HG02642 (cell line): Measurements from ENCODE around the gene PACSIN2.

ENCODE experiments used
- ATAC-seq: cut with Tn5 transposase; IDR thresholded peaks from one replicate; pipeline ENCODE4 v1.9.1; 2021; ENCODE audit warnings: mild to moderate bottlenecking; ENCODE audit not compliant: unreplicated experiment, poor library complexity

PACSIN2 gene

DNA sequence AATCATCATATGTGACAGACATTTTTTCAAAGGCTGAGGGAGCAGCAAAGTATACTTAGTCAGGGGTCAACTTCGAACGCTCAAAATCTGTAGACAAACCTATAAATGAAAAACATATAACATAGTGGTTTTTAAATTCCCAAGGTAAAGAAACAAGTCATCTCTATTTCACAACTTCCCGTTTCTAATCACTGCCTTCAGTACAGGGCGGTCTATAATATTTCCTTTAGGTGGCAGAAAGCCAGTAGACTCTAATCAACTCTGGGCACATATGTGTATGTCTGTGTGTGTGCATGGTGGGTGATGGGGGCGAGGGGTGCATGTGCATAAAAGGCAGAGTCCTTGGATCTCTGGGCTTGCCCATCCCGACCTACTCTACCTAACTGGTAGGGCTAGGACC lies 102.9 kb downstream of the PACSIN2 start:
- ATAC-seq = no peak

DNA sequence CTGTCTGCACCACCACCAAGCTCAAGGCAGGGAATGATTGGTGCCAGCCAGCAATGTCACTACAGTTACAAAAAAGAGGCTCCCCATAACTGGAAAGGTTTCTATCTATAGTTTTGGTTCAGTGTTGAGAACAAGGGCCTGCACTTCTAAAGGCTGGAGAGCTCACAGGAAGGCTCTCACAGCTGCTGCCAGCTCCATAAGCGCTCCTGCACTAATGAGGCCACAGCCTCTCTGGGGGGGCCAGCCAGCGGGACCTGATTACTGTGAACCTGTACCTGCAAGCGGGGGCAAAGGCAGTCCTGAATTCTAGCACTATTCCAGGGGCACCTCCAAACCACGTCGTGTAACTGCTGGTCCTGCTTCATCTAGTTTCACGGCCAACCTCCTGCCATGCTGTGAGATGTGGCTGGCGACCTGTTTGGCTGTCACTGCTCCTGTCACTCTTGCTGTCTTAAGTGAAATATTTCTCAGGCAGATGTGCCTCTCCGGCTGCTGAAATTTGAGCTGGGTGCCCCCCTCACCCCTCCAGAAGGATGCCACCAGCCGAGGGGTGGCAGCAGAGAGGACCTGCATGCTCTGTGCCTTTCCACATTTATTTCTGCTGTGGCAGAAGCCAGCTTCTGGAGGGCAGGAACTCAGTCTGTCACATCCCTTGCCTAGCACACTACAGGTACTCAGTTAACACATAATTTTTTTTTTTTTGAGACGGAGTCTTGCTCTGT lies 104.6 kb downstream of the PACSIN2 start:
- ATAC-seq = no peak

DNA sequence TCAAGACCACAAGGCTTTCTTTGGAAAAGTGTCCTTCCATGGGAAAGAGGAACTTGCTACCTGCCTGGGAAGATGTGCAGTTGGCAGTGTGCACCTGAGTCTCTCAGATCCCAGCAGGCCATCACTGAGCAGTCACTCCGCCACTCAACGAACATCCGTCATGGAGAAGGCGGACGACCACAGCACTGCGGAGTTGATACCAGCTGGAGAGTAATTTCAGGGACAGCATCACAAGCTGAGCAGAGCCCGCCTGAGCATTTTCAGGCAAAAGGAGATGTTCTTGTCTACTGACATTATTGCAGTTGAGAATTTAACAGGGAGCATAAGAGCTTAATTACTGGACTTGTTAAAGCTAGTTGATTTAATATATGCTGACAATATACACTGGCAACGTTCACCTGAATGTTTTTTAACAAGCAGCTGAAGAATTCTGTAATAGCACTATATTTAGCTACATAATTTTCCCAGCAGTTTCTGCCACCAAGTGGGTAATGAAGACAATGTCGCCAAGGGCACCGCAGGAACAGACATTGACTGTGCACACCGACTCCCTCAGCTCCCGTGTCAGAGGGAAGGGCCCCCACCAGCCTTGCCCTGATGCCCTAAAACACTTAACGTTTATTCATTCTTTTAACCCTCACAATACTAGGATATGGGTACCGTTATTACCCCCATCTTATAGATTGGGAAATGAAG lies 105.4 kb downstream of the PACSIN2 start:
- no peak for ATAC-seq

DNA sequence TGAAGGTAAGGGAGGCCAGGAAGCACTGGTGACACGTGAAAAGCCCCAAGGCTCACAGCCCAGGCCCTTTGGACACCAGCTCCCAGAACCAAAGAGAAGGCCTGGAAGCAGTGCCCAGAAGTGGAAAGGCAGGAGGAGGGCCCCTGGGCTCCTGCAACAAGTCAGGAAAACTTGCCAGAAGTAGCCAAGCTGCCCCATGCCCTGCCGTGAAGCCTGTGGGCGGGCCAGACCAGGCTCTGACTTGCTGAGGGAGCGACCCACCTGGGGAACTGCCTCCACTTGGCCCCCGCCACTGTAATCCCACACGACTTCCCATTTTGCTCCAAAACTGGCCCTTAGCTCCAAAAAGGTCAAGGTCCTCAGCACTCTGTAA lies 106.6 kb downstream of the PACSIN2 start:
- no peak for ATAC-seq

DNA sequence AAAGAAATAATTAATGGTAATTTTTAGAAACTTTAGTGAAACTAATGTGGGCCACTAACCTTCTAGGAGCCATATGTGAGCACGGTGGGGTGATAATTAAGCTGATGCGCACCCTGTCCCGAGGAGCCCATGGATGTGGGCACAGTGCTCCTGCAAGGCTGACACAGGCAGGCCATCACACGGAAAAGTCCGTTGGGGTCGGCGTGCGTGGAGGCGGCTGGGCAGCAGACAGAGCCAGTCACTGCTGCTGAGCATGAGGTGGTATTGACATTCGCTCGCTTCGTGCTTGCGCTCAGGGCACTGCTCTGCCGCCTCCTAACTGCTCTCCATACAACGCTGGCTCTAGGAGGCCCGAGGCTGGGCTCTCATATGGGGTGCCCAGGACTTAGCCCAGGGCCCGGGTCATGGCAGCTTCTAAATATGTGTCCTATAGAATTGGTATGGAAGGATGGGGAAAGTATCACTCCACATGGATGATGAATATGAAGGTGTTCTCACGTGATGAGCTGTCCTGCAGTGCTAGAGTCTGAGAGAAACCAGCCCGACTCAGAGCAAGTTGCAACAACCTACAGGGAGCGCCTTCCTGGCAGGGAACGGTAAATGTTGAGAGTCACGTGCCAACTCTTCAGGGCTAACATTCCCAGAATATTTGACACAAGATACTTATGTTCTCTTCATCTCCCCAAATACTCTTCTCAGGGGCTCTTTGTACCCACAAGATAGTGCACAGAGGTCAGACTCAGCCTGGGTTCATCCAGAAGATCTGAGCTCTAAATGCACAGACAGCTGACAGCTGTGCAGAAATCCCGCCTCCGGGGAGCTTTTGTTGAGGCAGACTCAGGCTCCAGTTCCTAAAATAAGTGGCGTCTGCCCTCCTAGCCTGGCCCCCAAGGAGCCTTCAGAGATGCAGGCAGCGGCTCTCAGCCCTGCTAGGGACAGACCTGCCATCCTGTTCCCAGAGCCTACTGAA lies 107.3 kb downstream of the PACSIN2 start:
- ATAC-seq = no peak

DNA sequence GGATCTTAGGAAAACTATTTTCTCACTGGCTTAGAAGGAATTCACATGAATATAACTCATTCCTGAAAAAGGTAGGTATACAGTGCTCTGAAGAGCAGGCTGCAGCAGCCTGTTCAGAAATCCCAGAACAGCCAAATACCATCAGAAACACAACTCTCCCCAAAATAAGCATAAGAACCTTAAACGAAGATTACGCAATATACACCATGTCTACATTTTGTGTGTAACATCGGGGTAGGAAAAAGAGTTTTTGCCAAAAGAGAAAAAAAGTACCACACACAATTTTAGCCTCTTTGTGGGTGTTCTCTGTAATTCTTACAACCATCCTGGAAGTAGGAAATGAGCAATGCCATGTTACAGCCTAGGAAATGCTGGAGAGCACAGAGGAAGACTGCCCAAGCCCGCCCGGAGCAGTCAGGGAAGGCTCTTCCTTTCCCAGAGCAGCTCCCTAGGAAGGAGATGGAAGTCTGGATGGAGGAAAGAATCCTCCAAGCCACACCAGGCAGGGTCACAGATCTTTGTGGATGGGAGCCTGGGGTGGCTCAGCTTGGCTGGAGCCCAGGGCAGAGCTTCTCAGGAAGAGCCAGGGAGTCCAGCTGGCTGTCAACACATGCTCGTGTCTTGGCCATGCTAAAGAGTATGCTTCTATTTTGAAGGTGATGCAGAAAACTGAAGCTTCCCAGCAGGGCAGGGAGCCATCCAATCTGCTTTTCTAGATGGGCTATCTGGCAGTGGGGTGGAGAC lies 108.2 kb downstream of the PACSIN2 start:
- ATAC-seq = no peak

DNA sequence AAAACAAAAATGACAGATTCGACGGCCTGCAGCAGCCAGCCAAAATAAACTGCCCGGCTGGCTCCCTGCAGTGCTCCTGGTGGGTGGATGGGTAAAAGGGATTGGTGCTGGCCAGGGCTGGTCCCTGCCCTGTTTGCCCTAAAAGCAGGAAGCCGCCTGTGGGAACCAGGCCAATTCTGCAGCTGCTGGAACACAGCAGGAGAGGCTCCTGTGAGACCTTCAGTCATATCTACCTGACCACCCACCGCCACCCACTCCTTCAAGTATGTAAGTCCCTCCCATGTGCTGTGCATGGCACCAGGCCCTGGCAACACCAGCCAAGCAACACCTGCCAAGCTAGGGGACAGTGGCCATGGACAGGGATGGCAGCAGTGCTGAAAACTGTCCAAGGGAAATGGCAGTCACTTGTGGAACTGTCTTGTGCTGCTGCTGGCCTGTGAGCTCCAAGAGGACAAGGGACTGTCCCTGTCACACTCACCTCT lies 109.2 kb downstream of the PACSIN2 start:
- no peak for ATAC-seq

DNA sequence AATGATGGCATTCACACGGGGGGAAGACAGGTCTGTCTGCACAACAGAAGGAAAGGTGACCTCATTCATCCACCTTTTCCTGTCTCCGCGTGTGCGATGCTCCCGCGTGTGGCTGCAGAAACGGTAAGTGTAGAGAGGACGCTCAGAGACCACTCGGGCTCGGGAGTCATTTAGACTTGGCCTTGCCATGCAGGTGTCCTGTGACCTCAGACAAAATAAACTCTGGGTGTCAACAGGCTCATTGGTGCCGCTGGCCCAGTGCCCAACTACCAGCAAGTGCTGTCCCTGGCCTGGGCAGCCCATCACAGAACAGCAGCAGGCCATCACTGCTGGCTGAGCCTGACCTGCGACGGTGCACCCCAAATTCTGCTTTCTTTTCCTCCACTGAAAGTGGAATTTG lies 109.7 kb downstream of the PACSIN2 start:
- ATAC-seq = no peak

DNA sequence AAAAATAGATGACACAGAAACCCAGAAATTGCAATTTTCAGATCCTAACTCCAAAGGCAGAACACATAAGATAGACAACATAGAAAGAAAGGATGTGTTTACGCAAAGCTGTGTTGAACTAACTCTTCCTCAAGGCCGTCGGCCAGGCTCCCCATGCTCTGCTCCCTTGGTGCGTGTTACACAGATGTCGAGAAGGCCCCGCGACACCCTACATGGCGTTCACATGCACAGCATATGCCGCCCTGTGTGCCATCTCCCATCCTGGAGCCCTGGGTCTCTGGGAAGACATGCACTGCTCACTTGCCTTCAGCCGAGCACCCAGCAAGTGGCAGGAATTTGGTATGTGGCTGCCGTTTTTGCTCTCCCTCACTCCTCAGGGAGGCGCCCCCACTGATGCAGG lies 110.9 kb downstream of the PACSIN2 start:
- no peak for ATAC-seq

DNA sequence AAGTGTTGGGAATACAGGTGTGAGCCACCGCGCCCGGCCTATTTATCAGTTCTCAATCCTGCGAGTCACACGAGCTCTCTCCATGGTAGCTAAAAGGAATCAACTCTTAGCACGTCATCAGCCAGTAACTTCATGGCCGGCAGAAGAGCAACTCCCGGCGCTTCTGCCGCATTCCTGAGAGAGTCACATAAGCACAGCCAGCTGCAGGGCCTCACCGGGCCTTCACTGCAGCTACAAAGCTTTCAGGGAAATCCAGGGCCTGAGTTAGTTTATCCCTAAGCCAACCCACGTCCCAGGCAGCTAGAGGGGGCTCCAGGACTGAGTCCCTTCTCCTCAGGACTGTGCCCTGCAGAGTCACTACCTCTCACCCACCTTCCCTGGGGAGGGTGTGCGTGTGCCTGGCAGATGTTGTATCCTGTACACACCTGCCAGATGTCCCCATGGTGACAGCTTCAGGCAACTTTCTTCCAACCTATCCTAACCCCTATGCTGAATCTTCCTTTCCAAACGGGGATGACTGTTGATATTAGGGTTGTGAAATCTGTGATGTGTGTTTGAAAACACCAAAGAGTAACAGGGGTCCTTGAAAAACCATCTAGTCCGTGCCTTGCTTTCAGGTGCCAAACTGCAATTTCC lies 112.0 kb downstream of the PACSIN2 start:
- no peak for ATAC-seq

DNA sequence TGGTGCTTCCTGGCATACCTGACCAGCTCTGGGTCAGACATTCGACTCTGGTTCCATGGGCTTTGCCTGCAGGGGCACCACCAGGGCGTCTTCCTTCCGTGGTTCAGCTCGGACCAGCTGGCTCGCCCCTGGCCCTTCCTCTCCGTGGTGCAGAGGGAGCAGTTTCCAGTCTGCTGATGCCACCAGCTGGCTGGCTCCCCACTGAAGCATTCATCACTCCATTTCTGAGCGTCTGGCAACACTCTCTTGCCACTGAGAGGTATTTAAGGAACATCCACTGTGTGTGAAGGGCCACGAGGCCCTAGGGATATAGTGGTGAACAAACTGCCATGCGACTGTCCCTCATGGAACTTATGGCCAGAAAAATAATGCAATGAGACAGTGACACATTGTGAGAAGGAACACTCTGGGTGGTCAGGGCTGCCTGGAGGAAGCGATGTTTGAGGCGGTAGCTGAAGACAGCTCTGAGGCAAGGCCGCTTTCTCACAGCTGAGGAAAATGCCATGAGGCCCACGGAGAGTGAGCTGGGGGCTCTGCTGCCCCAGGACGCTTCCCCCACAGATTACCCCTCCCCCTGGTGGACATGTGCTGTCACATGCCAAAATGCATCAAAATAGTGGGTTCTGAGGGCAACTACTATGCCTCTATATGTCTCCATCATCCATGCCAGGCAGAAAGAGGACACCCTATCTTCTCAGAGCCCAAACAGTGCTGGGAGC lies 113.0 kb downstream of the PACSIN2 start:
- no peak for ATAC-seq

DNA sequence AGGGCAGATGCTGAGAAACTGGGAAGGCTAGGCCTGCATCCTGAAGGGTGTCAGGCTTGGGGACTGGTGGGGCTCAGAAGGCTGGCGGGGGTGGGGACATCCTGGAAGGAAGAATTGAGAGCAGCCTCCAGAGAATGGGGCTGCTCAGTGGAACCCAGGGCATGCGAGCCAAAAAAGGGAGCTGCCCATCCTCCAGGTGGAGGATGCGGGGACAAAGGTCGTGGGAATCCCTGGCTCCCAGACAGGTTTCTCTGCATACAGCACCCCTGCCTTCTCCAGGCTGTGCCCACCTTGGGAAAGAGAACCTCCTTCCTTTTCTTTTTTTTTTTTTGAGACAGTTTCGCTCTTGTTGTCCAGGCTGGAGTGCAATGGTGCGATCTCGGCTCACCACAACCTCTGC lies 117.0 kb downstream of the PACSIN2 start:
- no peak for ATAC-seq

DNA sequence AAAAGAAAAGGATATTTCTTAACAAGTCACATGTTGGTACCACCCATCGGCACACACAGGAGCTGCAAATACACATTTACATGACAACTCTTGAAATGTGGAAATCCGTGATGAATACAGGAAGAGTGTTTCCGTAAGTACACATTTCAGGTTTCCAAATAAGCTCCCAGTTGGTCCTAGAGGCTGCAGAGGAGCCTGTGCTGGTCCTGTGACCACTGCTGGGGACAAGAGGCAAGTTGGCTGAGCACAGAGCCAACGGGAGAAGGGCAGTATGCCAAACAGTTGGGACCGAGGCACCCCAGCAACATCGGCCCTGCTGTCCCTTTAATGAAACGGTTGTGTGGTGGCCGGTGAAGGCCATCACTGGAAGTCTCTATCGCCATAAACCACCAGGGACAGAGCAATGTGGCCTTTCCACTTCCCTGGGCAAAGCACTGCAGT lies 119.4 kb downstream of the PACSIN2 start:
- ATAC-seq = no peak

DNA sequence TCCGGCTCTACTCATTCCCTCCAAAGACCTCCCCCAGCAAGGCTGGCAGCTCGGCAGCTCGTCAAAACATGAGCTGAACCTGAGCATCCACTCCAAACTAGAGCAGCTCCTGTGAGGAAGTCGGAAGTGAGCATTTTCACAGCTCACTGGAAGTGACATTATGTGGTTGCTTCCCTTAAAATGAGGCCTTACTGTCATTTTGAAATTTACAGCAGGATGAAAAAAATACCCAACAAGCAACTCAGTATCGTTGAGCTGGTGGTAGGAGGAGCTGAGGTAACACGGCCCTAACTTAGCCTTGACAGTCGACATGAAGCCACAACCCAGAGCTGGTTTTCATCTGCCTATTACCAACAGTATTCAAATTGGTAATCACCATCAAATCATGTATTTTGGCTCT lies 119.9 kb downstream of the PACSIN2 start:
- no peak for ATAC-seq

DNA sequence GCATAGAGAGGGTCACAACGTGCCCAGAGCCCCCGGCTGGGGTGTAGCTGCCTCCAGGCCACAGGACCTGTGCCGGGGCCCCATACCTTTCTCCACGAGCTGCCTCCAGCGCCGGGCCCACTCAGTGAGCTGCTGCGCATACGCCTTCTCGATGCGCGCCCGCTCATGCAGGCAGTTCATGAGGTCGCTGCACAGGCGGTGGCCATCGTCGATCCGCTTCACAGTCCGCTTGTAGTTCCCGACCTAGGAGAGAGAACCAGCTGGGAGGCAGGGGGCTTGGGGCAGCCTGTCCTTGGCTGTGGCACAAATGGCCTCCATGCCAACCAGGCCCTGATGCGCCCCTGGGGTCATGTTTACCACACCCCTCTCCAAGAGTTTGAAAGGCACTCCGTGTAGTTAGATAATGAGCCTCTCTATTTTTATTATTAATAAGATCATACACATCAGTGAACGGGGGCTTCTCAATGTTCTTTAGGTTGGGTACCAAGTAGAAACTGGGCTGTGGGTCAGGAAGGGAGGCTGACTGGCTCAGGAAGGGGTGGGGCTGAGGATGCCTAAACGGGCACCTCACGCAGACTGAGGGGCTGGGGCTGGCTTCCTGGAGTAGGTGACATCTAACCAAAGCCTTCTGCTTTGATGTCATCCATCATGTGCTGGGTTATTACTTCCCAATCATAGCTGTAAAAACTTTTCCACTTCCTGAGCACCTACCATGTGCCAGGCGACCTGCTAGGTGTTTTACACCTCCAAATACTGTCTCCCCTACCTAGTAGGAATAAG lies 121.4 kb downstream of the PACSIN2 start:
- no peak for ATAC-seq

DNA sequence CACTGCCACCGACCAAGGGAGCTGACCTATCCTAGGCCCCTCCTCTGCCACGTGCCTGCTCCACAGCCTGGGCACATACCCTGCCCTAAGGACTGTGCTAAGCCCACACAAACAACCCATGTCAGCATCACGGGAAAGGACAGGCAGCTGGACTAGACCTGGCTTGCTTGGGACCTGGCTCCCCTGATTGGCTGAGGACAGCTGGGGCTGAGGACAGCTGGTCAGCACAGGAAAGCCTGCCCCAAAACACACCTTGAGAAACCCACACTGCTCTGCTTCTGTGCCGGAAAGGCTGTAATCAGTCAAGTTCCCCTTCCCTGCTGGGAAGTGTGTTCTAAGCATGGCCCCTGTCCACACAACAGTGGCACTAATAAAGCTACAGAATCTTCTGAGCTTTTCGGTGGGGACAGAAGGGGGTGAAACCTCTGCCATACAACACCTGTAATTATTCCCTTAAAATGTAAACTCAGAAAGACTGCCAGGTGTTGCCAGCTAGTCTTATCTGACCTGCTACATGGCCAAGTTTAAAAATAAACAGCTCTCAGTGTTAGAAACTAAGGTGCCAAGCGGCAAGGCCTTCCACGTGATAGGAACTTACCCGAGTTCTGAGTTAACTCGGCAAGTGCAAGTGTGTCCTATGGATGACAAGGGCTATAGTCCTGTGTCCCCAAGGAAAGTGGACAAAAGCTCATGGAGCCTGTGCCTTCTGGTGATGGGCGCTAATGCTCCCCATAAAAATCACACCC lies 122.2 kb downstream of the PACSIN2 start:
- no peak for ATAC-seq

DNA sequence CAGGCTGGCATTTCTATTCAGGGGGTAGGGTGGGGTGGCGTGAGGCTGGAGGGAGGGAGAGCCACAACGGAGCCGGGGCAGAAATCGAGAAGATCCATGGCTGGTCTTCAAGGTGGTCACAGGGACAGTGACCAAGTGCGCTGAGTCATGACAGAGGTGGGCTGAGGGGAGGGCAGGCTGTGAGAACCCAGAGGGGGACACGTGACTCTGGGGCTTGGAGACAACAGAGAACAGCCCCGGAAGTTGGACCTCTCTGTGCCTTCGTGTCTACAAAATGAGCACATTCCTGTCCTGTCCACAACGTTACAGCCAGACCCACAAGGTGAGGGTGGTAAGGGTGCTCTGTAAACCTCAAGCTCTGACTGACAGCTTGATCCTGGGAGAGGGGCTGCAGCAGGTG lies 122.8 kb downstream of the PACSIN2 start:
- no peak for ATAC-seq

DNA sequence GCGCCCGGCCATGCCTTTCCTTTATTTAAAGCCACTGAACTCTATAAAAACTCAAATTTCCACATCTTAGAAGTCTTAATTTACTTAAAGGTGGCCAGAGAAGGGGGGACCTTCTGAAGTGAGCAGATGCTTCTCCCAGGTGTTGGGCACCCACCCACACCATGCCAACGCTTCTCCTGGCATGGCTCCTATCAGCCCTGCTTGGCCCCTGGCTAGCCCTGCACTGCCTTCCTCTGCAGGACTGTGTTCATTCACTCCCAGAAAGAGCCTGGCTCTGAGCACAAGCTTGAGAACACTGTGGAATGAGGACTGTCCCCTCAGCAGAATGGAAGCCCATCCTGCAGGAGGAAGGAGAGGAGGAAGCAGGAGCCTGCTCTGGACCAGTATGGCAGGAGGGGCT lies 123.3 kb downstream of the PACSIN2 start:
- ATAC-seq = no peak
